ENCODE results near the gene TRUB1.

The TRUB1 gene

GRCh38 chr10:114923551-114923950, 14.4 kb upstream of the TRUB1 start:
- no peak for DNase-seq (ENCODE audit: low read depth)
- no peak overlapping the region for H3K4me3 ChIP-seq (ENCODE audit: low read depth, low read length)
- TF ChIP-seq CTCF (conservative IDR thresholded peaks at IDR 0.05; ENCODE audit: low read depth, low read length): no peak

DNA sequence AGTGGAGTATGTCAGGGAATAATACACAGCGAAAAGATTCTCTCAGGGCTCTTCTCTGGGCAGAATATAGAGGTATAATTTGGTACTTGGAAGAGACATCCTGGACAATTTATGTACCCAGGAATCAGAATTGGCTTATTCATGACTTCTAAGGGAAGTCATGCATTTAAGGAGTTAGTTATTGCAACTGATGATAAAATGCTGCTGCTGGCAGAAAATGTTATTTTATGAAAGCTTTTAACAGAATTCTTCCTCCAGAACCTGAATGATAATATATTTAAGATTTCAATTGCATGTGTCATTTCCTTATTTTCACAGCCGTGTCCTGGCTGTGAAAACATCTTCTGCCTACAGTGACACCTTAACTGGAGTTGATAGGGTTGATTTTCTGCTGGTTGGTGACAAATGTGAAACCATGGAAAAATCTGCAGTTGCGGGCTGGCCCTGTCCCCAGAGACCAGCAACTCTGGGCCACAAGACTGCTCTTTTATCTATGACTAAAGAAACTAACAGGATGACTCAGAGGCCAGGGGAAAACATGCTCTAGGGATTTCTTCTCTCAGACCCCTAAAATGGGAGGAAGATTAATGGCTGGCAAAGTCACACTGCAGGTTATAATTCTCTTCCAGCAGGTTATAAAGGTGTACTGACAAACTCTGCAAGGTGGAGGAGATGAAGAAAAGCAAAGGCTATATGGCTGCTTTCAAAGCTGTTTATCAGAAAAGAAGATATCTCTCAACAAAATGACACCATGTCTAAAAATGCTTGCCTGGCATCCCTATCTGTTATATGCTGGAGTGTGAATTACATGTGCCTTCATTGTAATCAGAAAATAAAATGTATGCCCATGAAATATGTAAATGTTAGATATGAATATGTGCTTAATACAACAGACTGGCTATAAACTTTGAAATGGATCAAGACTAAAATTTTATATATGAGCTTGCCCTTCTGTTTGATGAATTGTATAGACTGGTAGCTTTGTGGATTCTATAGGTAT, 12.1 kb upstream of the TRUB1 start:
- DNase-seq (ENCODE audit: low read depth): peak; percentile 41
- TF ChIP-seq CTCF (conservative IDR thresholded peaks at IDR 0.05; ENCODE audit: low read depth, low read length): no peak
- H3K4me3 ChIP-seq (ENCODE audit: low read depth, low read length): no peak overlapping the region

DNA sequence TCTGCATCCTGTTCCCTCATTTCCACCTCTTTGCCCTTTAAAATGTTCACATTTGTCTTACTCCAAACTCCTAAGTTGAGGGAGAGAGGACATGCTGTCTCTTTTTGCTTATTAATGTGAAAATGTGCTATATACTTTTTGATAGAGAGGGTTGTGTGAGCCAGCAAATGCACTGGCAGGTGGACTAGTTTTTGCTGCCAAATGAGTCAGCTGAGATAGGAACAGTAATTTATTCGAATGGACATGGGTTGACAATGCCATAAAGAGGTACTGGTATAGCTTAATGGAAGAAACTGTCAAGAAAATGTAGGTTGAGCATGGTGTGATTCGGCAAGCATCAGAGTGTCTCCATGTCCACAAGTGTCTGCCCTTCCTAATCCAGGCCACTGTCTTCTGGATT, 9.2 kb upstream of the TRUB1 start:
- H3K4me3 ChIP-seq (ENCODE audit: low read depth, low read length): no peak overlapping the region
- DNase-seq (ENCODE audit: low read depth): no peak
- no peak for TF ChIP-seq CTCF (conservative IDR thresholded peaks at IDR 0.05; ENCODE audit: low read depth, low read length)

DNA sequence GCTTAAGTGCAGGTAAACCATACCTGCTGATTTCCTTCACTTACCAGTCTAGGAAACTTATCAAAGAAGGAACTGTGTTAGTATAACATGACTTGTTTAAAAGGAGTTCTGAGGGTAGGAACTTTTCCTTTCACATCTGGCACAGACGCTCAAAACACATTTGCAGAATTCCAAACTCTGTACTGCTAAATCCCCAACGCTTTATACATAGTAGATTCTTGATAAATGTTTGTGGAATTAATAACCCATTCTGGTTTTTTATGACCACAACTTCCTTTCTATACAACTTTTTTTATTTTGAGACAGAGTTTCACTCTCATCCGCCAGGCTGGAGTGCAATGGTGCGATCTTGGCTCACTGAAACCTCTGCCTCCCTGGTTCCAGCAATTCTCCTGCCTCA, 7.7 kb upstream of the TRUB1 start:
- no peak overlapping the region for H3K4me3 ChIP-seq (ENCODE audit: low read depth, low read length)
- no peak for TF ChIP-seq CTCF (conservative IDR thresholded peaks at IDR 0.05; ENCODE audit: low read depth, low read length)
- no peak for DNase-seq (ENCODE audit: low read depth)

DNA sequence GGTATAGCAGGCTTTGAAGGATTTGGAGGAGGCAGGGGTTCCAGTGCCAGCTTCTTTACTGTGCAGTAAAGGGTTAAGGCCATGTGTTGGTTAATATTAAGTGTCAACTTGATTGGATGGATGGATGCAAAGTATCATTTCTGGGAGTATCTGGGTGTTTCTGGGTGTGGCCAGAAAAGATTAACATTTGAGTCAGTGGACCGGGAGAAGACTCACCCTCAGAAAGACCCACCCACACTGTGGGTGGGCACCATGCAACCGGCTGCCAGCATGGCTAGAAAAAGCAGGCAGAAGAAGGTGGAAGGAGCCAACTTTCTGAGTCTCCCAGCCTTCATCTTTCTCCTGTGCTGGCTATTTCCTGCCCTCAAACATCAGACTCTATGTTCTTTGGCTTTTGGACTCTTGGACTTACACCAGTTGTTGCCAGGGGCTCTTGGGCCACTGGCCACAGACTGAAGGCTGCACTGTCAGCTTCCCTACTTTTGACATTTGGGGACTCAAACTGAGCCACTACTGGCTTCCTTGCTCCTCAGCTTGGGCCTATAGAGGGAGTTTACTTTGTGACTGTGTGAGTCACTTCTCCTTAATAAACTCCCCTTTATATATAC, 6.8 kb upstream of the TRUB1 start:
- no peak for TF ChIP-seq CTCF (conservative IDR thresholded peaks at IDR 0.05; ENCODE audit: low read depth, low read length)
- no peak overlapping the region for H3K4me3 ChIP-seq (ENCODE audit: low read depth, low read length)
- DNase-seq (ENCODE audit: low read depth): no peak

GRCh38 chr10:114932225-114932624, 5.8 kb upstream of the TRUB1 start:
- no peak for TF ChIP-seq CTCF (conservative IDR thresholded peaks at IDR 0.05; ENCODE audit: low read depth, low read length)
- no peak overlapping the region for H3K4me3 ChIP-seq (ENCODE audit: low read depth, low read length)
- no peak for DNase-seq (ENCODE audit: low read depth)
